Upper lobe of left lung (tissue), 4 donors: ENCODE data around the gene EPHA5.

Experiments
- CTCF ChIP-seq, 6 experiments: fragments of 450-650 bp in 4 of 6; fragments of 200-600 bp in 2 of 6; sonication (generic) in 2 of 6; IDR thresholded peaks; one replicate each; pipeline ENCODE4 v1.5.1; 2016 to 2019; ENCODE audit warnings: antibody characterized with exemption in 6 of 6
- POLR2A ChIP-seq, 4 donors: fragments of 450-650 bp; IDR thresholded peaks; one replicate each; pipeline ENCODE4 v1.5.1; 2016 to 2017; ENCODE audit warnings: antibody characterized with exemption in 4 of 4, mild to moderate bottlenecking in 2 of 4
- POLR2AphosphoS5 ChIP-seq, 2 donors: sonication (generic); formaldehyde crosslinking; IDR thresholded peaks; one replicate each; pipeline ENCODE4 v1.5.1; 2017; ENCODE audit warnings: antibody characterized with exemption in 2 of 2

- no peak for TF ChIP-seq CTCF (IDR thresholded peaks at IDR 0.05)
- TF ChIP-seq POLR2AphosphoS5 (IDR thresholded peaks at IDR 0.05) = no peak
- no peak for TF ChIP-seq POLR2A (IDR thresholded peaks at IDR 0.05)
Measured at GRCh38 chr4:65393078-65393477, 277.2 kb downstream of the EPHA5 start.
